ENCODE data around the gene FBXO15. TPM values are rescaled to one million over a fixed set of nuclear protein-coding genes. Genes with fewer than 3 reads are reported as not detected.
A peak's percentile ranks its signal among the peaks of the same experiment; 100 is the strongest.

FBXO15 gene
- total and polyA plus RNA-seq, 4 experiments from 2014 or later, result 2.0 to 2.6 (median 2.4) TPM

- Mint-ChIP-seq H3K27me3 (peaks cover 12 to 22% of the 10 kb centered on the region in 2 donors), H3K9me3 (no peaks in the 10 kb centered on the region), H3K27ac (no peak overlapping the region), H3K4me1 (peaks cover 4 to 6% (median 5%) of the 10 kb centered on the region in 4 donors), H3K4me3 (peak overlapping the region in 1 of 8 donors; percentile 45), H3K36me3 (no peaks in the 10 kb centered on the region)
- Histone ChIP-seq H3K4me1 (ENCODE audit: insufficient read depth, low read length) (no peaks in the 10 kb centered on the region), H3K27me3 (ENCODE audit: insufficient read depth, low read length) (no peaks in the 10 kb centered on the region), H3K27ac (ENCODE audit: low read depth, low read length) (no peak overlapping the region), H3K4me3 (ENCODE audit: low read length in 2 of 2) (no peak overlapping the region), H3K36me3 (ENCODE audit: insufficient read depth, low read length) (no peaks in the 10 kb centered on the region), H3K9me3 (ENCODE audit: control insufficient read depth in 1 of 2, low read length in 2 of 2) (no peaks in the 10 kb centered on the region)
- POLR2A ChIA-PET (ENCODE audit: partially characterized antibody), result no interaction called here
- no peak for DNase-seq
- CTCF ChIA-PET (ENCODE audit: partially characterized antibody), result no interaction called here
- intact Hi-C loops (cut with micrococcal nuclease), result no loop called here
Measured at GRCh38 chr18:74172697-74173433, 25.2 kb upstream of the FBXO15 start.

GRCh38 chr18:74171910-74172606 is 24.4 kb upstream of the FBXO15 start:
- Histone ChIP-seq H3K4me1 (ENCODE audit: insufficient read depth, low read length) (no peaks in the 10 kb centered on the region), H3K27me3 (ENCODE audit: insufficient read depth, low read length) (no peaks in the 10 kb centered on the region), H3K9me3 (ENCODE audit: control insufficient read depth in 1 of 2, low read length in 2 of 2) (no peaks in the 10 kb centered on the region), H3K36me3 (ENCODE audit: insufficient read depth, low read length) (no peaks in the 10 kb centered on the region), H3K4me3 (ENCODE audit: low read length in 2 of 2) (no peak overlapping the region), H3K27ac (ENCODE audit: low read depth, low read length) (no peak overlapping the region)
- Mint-ChIP-seq H3K4me3 (peak overlapping the region; percentile 3 to 68 (median 46)), H3K9me3 (no peaks in the 10 kb centered on the region), H3K27ac (peak overlapping the region in 1 of 7 donors; percentile 18), H3K27me3 (peaks cover 11 to 22% of the 10 kb centered on the region in 2 donors), H3K4me1 (peaks cover 4 to 6% (median 5%) of the 10 kb centered on the region in 4 donors), H3K36me3 (no peaks in the 10 kb centered on the region)
- ChIA-PET POLR2A (ENCODE audit: partially characterized antibody) (no interaction called here), CTCF (ENCODE audit: partially characterized antibody) (interaction anchor here (1.1 kb wide), 1 partner anchor 11 kb away, joined by 3 read pairs; no protein-coding TSS in a partner anchor)
- no peak for DNase-seq
- intact Hi-C loops (cut with micrococcal nuclease), result no loop called here

GRCh38 chr18:74166386-74166785 is 18.8 kb upstream of the FBXO15 start:
- DNase-seq, result no peak
- no peak overlapping the region for H3K27ac ChIP-seq (ENCODE audit: low read depth, low read length)
- Mint-ChIP-seq H3K9me3 (no peaks in the 10 kb centered on the region), H3K27me3 (peaks cover 6 to 7% of the 10 kb centered on the region in 2 donors), H3K36me3 (peaks cover 0 to 2% of the 10 kb centered on the region in 2 donors), H3K4me3 (no peak overlapping the region), H3K4me1 (no peaks in the 10 kb centered on the region), H3K27ac (peak overlapping the region in 1 of 7 donors; percentile 20)
- H3K4me1 ChIP-seq (ENCODE audit: insufficient read depth, low read length), result no peaks in the 10 kb centered on the region
- ChIA-PET CTCF (ENCODE audit: partially characterized antibody) (interaction anchor here (0.8 to 1.5 kb wide), 2 partner anchors 13 to 31 kb away, joined by 3 to 5 read pairs; no protein-coding TSS in a partner anchor), POLR2A (ENCODE audit: partially characterized antibody) (no interaction called here)
- no peak overlapping the region for H3K4me3 ChIP-seq (ENCODE audit: low read length in 2 of 2)
- intact Hi-C loops (cut with micrococcal nuclease), result no loop called here
- no peaks in the 10 kb centered on the region for H3K36me3 ChIP-seq (ENCODE audit: insufficient read depth, low read length)
- no peaks in the 10 kb centered on the region for H3K9me3 ChIP-seq (ENCODE audit: control insufficient read depth in 1 of 2, low read length in 2 of 2)
- H3K27me3 ChIP-seq (ENCODE audit: insufficient read depth, low read length), result no peaks in the 10 kb centered on the region

- no peaks in the 10 kb centered on the region for H3K4me1 ChIP-seq (ENCODE audit: insufficient read depth, low read length)
- H3K27me3 ChIP-seq (ENCODE audit: insufficient read depth, low read length), result no peaks in the 10 kb centered on the region
- Mint-ChIP-seq H3K27ac (peak overlapping the region in 1 of 7 donors; percentile 42), H3K27me3 (peaks cover 0 to 4% of the 10 kb centered on the region in 2 donors), H3K36me3 (peaks cover 25 to 28% of the 10 kb centered on the region in 2 donors), H3K4me1 (no peaks in the 10 kb centered on the region), H3K4me3 (no peak overlapping the region), H3K9me3 (no peaks in the 10 kb centered on the region)
- intact Hi-C loops (cut with micrococcal nuclease), result no loop called here
- H3K27ac ChIP-seq (ENCODE audit: low read depth, low read length), result no peak overlapping the region
- POLR2A ChIA-PET (ENCODE audit: partially characterized antibody), result no interaction called here
- CTCF ChIA-PET (ENCODE audit: partially characterized antibody), result interaction anchor here (0.7 kb wide), 1 partner anchor 10 kb away, joined by 3 read pairs; no protein-coding TSS in a partner anchor
- DNase-seq, result no peak
- peaks cover 23% of the 10 kb centered on the region for H3K36me3 ChIP-seq (ENCODE audit: insufficient read depth, low read length)
- no peak overlapping the region for H3K4me3 ChIP-seq (ENCODE audit: low read length in 2 of 2)
- no peaks in the 10 kb centered on the region for H3K9me3 ChIP-seq (ENCODE audit: control insufficient read depth in 1 of 2, low read length in 2 of 2)
Measured at GRCh38 chr18:74163019-74163660, 15.5 kb upstream of the FBXO15 start.

GRCh38 chr18:74155276-74155675 is 7.6 kb upstream of the FBXO15 start:
- Histone ChIP-seq H3K27me3 (ENCODE audit: insufficient read depth, low read length) (no peaks in the 10 kb centered on the region), H3K4me1 (ENCODE audit: insufficient read depth, low read length) (peaks cover 6% of the 10 kb centered on the region), H3K9me3 (ENCODE audit: control insufficient read depth in 1 of 2, low read length in 2 of 2) (no peaks in the 10 kb centered on the region), H3K36me3 (ENCODE audit: insufficient read depth, low read length) (peaks cover 50% of the 10 kb centered on the region), H3K27ac (ENCODE audit: low read depth, low read length) (no peak overlapping the region), H3K4me3 (ENCODE audit: low read length in 2 of 2) (no peak overlapping the region)
- Mint-ChIP-seq H3K4me3 (no peak overlapping the region), H3K9me3 (no peaks in the 10 kb centered on the region), H3K27me3 (no peaks in the 10 kb centered on the region), H3K36me3 (peaks cover 47 to 60% of the 10 kb centered on the region in 2 donors), H3K4me1 (peaks cover 9 to 22% (median 15%) of the 10 kb centered on the region in 4 donors), H3K27ac (no peak overlapping the region)
- DNase-seq, result no peak
- POLR2A ChIA-PET (ENCODE audit: partially characterized antibody), result no interaction called here
- intact Hi-C loops (cut with micrococcal nuclease), result no loop called here
- CTCF ChIA-PET (ENCODE audit: partially characterized antibody), result no interaction called here

GRCh38 chr18:74154716-74155115 is 7.1 kb upstream of the FBXO15 start:
- CTCF ChIA-PET (ENCODE audit: partially characterized antibody), result interaction anchor here (1.9 to 2.5 kb wide), 2 partner anchors 12 to 44 kb away, joined by 5 to 8 read pairs; no protein-coding TSS in a partner anchor
- Mint-ChIP-seq H3K4me1 (peaks cover 12 to 26% (median 18%) of the 10 kb centered on the region in 4 donors), H3K27me3 (no peaks in the 10 kb centered on the region), H3K27ac (no peak overlapping the region), H3K4me3 (no peak overlapping the region), H3K9me3 (no peaks in the 10 kb centered on the region), H3K36me3 (peaks cover 45 to 57% of the 10 kb centered on the region in 2 donors)
- no peak overlapping the region for H3K4me3 ChIP-seq (ENCODE audit: low read length in 2 of 2)
- POLR2A ChIA-PET (ENCODE audit: partially characterized antibody), result no interaction called here
- peaks cover 11% of the 10 kb centered on the region for H3K4me1 ChIP-seq (ENCODE audit: insufficient read depth, low read length)
- H3K27me3 ChIP-seq (ENCODE audit: insufficient read depth, low read length), result no peaks in the 10 kb centered on the region
- no peaks in the 10 kb centered on the region for H3K9me3 ChIP-seq (ENCODE audit: control insufficient read depth in 1 of 2, low read length in 2 of 2)
- no peak for DNase-seq
- peaks cover 47% of the 10 kb centered on the region for H3K36me3 ChIP-seq (ENCODE audit: insufficient read depth, low read length)
- no peak overlapping the region for H3K27ac ChIP-seq (ENCODE audit: low read depth, low read length)
- intact Hi-C loops (cut with micrococcal nuclease), result no loop called here

GRCh38 chr18:74153793-74154192 is 6.2 kb upstream of the FBXO15 start:
- Mint-ChIP-seq H3K36me3 (peaks cover 37 to 51% of the 10 kb centered on the region in 2 donors), H3K27me3 (no peaks in the 10 kb centered on the region), H3K4me3 (no peak overlapping the region), H3K27ac (no peak overlapping the region), H3K4me1 (peaks cover 18 to 35% (median 25%) of the 10 kb centered on the region in 4 donors), H3K9me3 (no peaks in the 10 kb centered on the region)
- POLR2A ChIA-PET (ENCODE audit: partially characterized antibody), result no interaction called here
- Histone ChIP-seq H3K4me3 (ENCODE audit: low read length in 2 of 2) (no peak overlapping the region), H3K4me1 (ENCODE audit: insufficient read depth, low read length) (peaks cover 20% of the 10 kb centered on the region), H3K27me3 (ENCODE audit: insufficient read depth, low read length) (no peaks in the 10 kb centered on the region), H3K27ac (ENCODE audit: low read depth, low read length) (no peak overlapping the region), H3K36me3 (ENCODE audit: insufficient read depth, low read length) (peaks cover 39% of the 10 kb centered on the region), H3K9me3 (ENCODE audit: control insufficient read depth in 1 of 2, low read length in 2 of 2) (no peaks in the 10 kb centered on the region)
- CTCF ChIA-PET (ENCODE audit: partially characterized antibody), result interaction anchor here (0.9 to 2.5 kb wide), 4 partner anchors 9 to 71 kb away, joined by 3 to 8 read pairs (median 6); no protein-coding TSS in a partner anchor
- DNase-seq, result no peak
- intact Hi-C loops (cut with micrococcal nuclease), result no loop called here

Data from CD4-positive, alpha-beta memory T cell (primary cell).